Sigmoid colon (tissue), 7 donors: Measurements from ENCODE around the gene DEAF1. TPM values are rescaled to one million over a fixed set of nuclear protein-coding genes. Genes with fewer than 3 reads are reported as not detected.

ENCODE experiments used
- DNase-seq: peaks from one replicate; pipeline ENCODE4 v3.0.0-alpha.2; 2019
- H3K27ac ChIP-seq, 4 donors: fragments of 200-600 bp; sonication (generic); one replicate each; pipeline ENCODE4 v1.5.1; 2016 to 2019; ENCODE audit warnings: mild to moderate bottlenecking in 1 of 4
- H3K27me3 ChIP-seq, 3 donors: fragments of 200-600 bp; sonication (generic); one replicate each; pipeline ENCODE4 v1.5.1; 2019; ENCODE audit warnings: mild to moderate bottlenecking in 1 of 3
- H3K36me3 ChIP-seq, 4 donors: fragments of 200-600 bp; sonication (generic); one replicate each; pipeline ENCODE4 v1.5.1; 2016 to 2019
- H3K4me1 ChIP-seq, 4 donors: fragments of 200-600 bp; sonication (generic); one replicate each; pipeline ENCODE4 v1.5.1; 2017 to 2019
- H3K4me3 ChIP-seq, 4 donors: fragments of 200-600 bp; sonication (generic); one replicate each; pipeline ENCODE4 v1.5.1; 2017 to 2019; ENCODE audit warnings: mild to moderate bottlenecking in 2 of 4, moderate library complexity in 1 of 4
- H3K9me3 ChIP-seq, 4 donors: fragments of 200-600 bp in 3 of 4; sonication (generic) in 3 of 4; one replicate each; pipeline versions ENCODE4 v1.5.1 to v1.6.1; 2013 to 2019
- EP300 ChIP-seq, 4 donors: sonication (generic); formaldehyde crosslinking; IDR thresholded peaks; one replicate each; pipeline ENCODE4 v1.6.1; 2017; ENCODE audit warnings: antibody characterized with exemption in 4 of 4
- POLR2A ChIP-seq, 2 donors: fragments of 450-650 bp; IDR thresholded peaks; one replicate each; pipeline ENCODE4 v1.6.1; 2016; ENCODE audit warnings: antibody characterized with exemption in 2 of 2, mild to moderate bottlenecking in 2 of 2, moderate library complexity in 2 of 2
- POLR2AphosphoS5 ChIP-seq, 4 donors: sonication (generic); formaldehyde crosslinking; IDR thresholded peaks; one replicate each; pipeline ENCODE4 v1.6.1; 2017; ENCODE audit warnings: antibody characterized with exemption in 4 of 4
- WGBS, 2 donors: extraction: QIAGEN DNeasy Blood & Tissue Kit; methylation state at CpG; one replicate each; pipeline ENCODE4 v1.1.7; 2013; 5-methylcytosine and 5-hydroxymethylcytosine counted together
- intact Hi-C: fragments of 100-400 bp; cut with DNase I; formaldehyde crosslinking; loops from one replicate; pipeline ENCODE4 v1.15.1; 2023
- polyA plus RNA-seq, 3 donors: library from polyadenylated mRNA; stranded (reverse); fragments of 200-250 nt; gene quantifications; one replicate each; pipeline ENCODE4 v1.2.3, GENCODE V29; 2013
- total RNA-seq, 4 donors: library from RNA; depleted of rRNA; stranded (reverse); fragments of >200 nt; gene quantifications; one replicate each; pipeline ENCODE4 v1.1.0, GENCODE V29; 2016
- TF ChIP-seq, protein P1 (sequence below), 4 experiments: fragments of 450-650 bp in 3 of 4; fragments of 200-600 bp in 1 of 4; IDR thresholded peaks; one replicate each; pipeline ENCODE4 v1.5.1; 2016 to 2019; ENCODE audit warnings: antibody characterized with exemption in 4 of 4, mild to moderate bottlenecking in 3 of 4, moderate library complexity in 2 of 4
- donor health status: healthy with polysubstance abuse.
- donor health status: Bipolar disorder and iron deficiency.
- donor health status: healthy.

Gene DEAF1
- total and polyA plus RNA-seq, 7 donors, result 11.3 to 29.6 (median 18.6) TPM

DNA sequence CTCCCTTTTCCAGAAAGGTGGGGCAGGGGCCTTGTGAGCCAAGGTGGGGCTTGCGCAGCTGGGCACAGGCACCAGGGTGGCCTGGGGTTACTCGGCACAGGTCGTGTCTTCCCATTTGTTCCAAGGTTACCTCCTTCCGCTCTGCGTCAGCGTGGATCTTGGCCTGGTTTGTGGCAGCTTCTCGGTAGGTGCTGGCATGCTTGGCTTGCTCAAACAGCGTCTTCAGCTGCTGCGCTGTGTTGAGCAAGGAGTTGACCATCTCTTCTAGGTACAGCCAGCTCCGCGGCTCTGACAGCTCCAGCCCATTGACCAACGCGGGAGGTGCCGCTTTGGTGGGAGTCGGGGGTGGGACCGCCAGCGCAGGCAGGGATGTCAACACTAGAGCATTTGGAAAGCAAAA, 20.6 kb downstream of the DEAF1 start:
- Histone ChIP-seq H3K4me1 (no peaks in the 10 kb centered on the region), H3K27ac (no peak overlapping the region), H3K4me3 (no peak overlapping the region), H3K27me3 (no peaks in the 10 kb centered on the region), H3K36me3 (peaks cover 0 to 73% (median 24%) of the 10 kb centered on the region in 4 donors), H3K9me3 (no peaks in the 10 kb centered on the region)
- DNase-seq, result no peak
- intact Hi-C loops, result no loop called here
- TF ChIP-seq POLR2A (IDR thresholded peaks at IDR 0.05) (no peak), POLR2AphosphoS5 (IDR thresholded peaks at IDR 0.05) (no peak), EP300 (IDR thresholded peaks at IDR 0.05) (no peak)
- 91 to 95% methylated on average over 17 of the region's 17 CpGs for whole genome bisulfite sequencing, 2 donors

DNA sequence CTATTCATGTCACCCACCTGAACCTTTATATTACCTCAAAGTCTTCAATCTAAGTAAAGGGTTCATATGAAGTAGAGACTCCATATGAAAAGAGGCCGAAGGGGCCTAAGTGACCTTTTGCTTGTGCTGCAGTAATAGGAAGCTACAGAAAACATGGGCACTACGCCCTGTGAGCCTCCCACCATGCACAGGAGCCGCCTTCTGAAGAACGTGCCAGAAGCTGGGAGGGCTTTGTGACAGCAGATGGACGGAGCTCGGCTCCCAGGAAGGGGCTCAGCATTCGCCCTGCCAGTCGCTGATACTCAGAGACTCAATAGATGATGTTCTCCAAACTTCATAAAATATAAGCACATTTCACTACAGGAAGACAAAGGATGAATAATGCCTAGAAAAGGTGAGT, 21.2 kb downstream of the DEAF1 start:
- H3K27me3 ChIP-seq, result no peaks in the 10 kb centered on the region
- H3K27ac ChIP-seq, result no peak overlapping the region
- DNase-seq, result no peak
- H3K36me3 ChIP-seq, result peaks cover 0 to 68% (median 23%) of the 10 kb centered on the region in 4 donors
- intact Hi-C loops, result no loop called here
- TF ChIP-seq, protein P1, sequence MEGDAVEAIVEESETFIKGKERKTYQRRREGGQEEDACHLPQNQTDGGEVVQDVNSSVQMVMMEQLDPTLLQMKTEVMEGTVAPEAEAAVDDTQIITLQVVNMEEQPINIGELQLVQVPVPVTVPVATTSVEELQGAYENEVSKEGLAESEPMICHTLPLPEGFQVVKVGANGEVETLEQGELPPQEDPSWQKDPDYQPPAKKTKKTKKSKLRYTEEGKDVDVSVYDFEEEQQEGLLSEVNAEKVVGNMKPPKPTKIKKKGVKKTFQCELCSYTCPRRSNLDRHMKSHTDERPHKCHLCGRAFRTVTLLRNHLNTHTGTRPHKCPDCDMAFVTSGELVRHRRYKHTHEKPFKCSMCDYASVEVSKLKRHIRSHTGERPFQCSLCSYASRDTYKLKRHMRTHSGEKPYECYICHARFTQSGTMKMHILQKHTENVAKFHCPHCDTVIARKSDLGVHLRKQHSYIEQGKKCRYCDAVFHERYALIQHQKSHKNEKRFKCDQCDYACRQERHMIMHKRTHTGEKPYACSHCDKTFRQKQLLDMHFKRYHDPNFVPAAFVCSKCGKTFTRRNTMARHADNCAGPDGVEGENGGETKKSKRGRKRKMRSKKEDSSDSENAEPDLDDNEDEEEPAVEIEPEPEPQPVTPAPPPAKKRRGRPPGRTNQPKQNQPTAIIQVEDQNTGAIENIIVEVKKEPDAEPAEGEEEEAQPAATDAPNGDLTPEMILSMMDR (IDR thresholded peaks at IDR 0.05), result no peak
- TF ChIP-seq POLR2AphosphoS5 (IDR thresholded peaks at IDR 0.05) (no peak), EP300 (IDR thresholded peaks at IDR 0.05) (no peak), POLR2A (IDR thresholded peaks at IDR 0.05) (no peak)
- 95 to 96% methylated on average over 8 of the region's 8 CpGs for WGBS, 2 donors
- no peaks in the 10 kb centered on the region for H3K9me3 ChIP-seq
- H3K4me1 ChIP-seq, result no peaks in the 10 kb centered on the region
- no peak overlapping the region for H3K4me3 ChIP-seq

DNA sequence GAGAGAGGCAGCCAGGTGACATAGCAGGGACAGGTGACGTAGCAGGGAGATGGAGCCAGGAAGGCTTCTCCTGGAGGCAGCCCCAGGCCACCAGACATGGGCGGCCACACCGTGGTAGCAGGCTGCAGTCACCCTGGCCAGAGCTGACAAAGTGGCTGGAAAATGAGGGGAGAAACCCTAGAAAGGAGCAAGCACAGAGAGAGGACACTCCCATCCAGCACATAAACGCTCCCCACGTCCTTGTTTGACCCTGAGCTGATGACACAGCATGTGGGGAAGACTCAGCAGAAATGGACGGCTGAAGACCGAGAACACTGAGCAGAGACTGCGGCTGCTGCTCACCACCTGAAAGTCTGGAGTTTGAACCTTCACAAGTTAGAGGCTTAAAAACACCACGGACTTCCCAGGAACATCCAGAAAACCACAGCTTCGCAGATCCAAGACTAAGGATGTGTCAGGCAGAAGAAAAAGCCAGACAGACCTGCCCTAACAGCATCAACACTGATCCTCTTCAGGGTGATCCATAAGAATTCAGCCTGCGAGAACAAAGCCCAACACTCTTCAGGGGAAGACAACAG, 29.2 kb downstream of the DEAF1 start:
- Histone ChIP-seq H3K27me3 (no peaks in the 10 kb centered on the region), H3K9me3 (no peaks in the 10 kb centered on the region), H3K4me1 (peaks cover 0 to 17% (median 10%) of the 10 kb centered on the region in 4 donors), H3K27ac (peak overlapping the region; percentile 28 to 69 (median 63)), H3K4me3 (no peak overlapping the region), H3K36me3 (no peaks in the 10 kb centered on the region)
- intact Hi-C loops, result no loop called here
- 76 to 79% methylated on average over 11 of the region's 11 CpGs for WGBS, 2 donors
- TF ChIP-seq POLR2AphosphoS5 (IDR thresholded peaks at IDR 0.05), result peak in 2 of 4 donors; percentile 22 to 26
- TF ChIP-seq, protein P1 (IDR thresholded peaks at IDR 0.05), result no peak
- peak; percentile 77 for DNase-seq

DNA sequence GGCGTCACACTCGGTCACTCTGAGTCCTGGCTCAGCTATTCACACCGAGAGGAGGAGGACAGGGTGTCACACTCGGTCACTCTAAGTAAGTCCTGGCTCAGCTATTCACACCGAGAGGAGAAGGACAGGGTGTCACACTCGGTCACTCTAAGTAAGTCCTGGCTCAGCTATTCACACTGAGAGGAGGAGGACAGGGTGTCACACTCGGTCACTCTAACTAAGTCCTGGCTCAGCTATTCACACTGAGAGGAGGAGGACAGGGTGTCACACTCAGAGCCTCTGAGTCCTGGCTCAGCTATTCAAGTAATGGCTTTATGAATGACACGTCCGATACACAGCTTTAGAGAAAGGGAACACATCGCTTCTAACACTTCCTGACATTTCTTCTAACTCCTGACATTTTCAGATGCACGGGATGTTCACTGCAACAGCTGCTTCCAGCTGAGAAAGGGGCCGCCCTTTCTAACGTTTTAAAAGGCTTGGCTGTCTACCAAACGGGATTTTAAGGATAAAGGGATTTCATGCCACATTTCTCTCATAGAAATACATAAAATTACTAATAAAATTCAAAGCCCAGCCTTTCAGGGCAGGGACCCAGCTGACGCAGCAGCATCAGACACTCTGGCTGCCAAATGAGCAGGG, 29.8 kb downstream of the DEAF1 start:
- DNase-seq, result no peak
- Histone ChIP-seq H3K27ac (peak overlapping the region; percentile 28 to 69 (median 63)), H3K36me3 (peaks cover 0 to 3% (median 0%) of the 10 kb centered on the region in 4 donors), H3K4me1 (peaks cover 0 to 17% (median 10%) of the 10 kb centered on the region in 4 donors), H3K9me3 (no peaks in the 10 kb centered on the region), H3K27me3 (no peaks in the 10 kb centered on the region), H3K4me3 (no peak overlapping the region)
- WGBS, 2 donors, result 86 to 91% methylated on average over 15 of the region's 15 CpGs
- TF ChIP-seq POLR2AphosphoS5 (IDR thresholded peaks at IDR 0.05), result peak in 1 of 4 donors; percentile 17
- TF ChIP-seq, protein P1 (IDR thresholded peaks at IDR 0.05), result no peak
- intact Hi-C loops, result no loop called here

DNA sequence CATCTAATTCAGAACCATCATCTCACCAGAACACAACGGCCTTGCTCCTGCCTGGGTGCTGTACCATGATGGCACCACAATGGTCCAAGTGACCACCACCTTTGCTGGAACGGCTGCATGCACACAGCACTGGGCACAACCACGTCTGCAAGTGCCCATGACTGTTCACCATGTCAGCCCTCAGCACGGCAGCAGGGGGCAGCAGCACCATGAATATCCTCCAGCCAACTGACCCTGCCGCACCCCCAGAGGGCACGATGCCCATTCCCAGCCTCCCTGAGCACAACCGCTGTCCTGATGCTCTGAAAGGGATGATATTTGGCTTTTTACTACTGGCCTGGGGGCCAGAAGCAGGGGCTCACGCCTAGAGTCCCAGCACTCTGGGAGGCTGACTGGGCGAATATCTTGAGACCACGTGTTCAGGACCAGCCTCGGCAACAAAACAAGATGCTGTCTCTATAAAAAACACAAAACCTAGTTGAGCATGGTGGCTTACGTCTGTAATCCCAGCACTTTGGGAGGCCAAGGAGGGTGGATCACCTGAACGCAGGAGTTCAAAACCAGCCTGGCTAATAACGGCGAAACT, 32.2 kb downstream of the DEAF1 start:
- no peak for DNase-seq
- H3K4me3 ChIP-seq, result no peak overlapping the region
- H3K27ac ChIP-seq, result no peak overlapping the region
- intact Hi-C loops, result loop anchor here (2.0 kb wide), 1 partner anchor 66 kb away; no protein-coding TSS in a partner anchor
- WGBS, 2 donors, result 52 to 67% methylated on average over 15 of the region's 15 CpGs
- no peaks in the 10 kb centered on the region for H3K27me3 ChIP-seq
- H3K9me3 ChIP-seq, result no peaks in the 10 kb centered on the region
- peaks cover 0 to 17% (median 10%) of the 10 kb centered on the region in 4 donors for H3K4me1 ChIP-seq
- peaks cover 0 to 24% (median 7%) of the 10 kb centered on the region in 4 donors for H3K36me3 ChIP-seq
- TF ChIP-seq, protein P1 (IDR thresholded peaks at IDR 0.05), result peak; percentile 65 to 70 (median 67)
- TF ChIP-seq POLR2AphosphoS5 (IDR thresholded peaks at IDR 0.05) (peak in 1 of 4 donors; percentile 16), POLR2A (IDR thresholded peaks at IDR 0.05) (no peak), EP300 (IDR thresholded peaks at IDR 0.05) (no peak)
